ENCODE data around the gene PODXL2.
"Not testable (repeated sequence)": the region's sequence is repeated elsewhere in the genome, so short reads cannot be mapped to it uniquely, and the experiment has no call there.

PODXL2 gene

GRCh38 chr3:127702151-127702578, 73.2 kb downstream of the PODXL2 start:
- in situ Hi-C loops (cut with HindIII; ENCODE audit: low pct_ligation_motif_present, low sequenced_read_pairs) = no loop called here
- no peaks in the 10 kb centered on the region for H3K36me3 ChIP-seq (replicated peaks)
- H3K27ac ChIP-seq = no peak overlapping the region
- DNase-seq = no peak
- TF ChIP-seq, protein P1, sequence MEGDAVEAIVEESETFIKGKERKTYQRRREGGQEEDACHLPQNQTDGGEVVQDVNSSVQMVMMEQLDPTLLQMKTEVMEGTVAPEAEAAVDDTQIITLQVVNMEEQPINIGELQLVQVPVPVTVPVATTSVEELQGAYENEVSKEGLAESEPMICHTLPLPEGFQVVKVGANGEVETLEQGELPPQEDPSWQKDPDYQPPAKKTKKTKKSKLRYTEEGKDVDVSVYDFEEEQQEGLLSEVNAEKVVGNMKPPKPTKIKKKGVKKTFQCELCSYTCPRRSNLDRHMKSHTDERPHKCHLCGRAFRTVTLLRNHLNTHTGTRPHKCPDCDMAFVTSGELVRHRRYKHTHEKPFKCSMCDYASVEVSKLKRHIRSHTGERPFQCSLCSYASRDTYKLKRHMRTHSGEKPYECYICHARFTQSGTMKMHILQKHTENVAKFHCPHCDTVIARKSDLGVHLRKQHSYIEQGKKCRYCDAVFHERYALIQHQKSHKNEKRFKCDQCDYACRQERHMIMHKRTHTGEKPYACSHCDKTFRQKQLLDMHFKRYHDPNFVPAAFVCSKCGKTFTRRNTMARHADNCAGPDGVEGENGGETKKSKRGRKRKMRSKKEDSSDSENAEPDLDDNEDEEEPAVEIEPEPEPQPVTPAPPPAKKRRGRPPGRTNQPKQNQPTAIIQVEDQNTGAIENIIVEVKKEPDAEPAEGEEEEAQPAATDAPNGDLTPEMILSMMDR (IDR thresholded peaks at IDR 0.05; ENCODE audit: low read depth, low read length, missing control alignments) = no peak
- H3K27me3 ChIP-seq (replicated peaks) = no peaks in the 10 kb centered on the region
- no peak overlapping the region for H3K4me3 ChIP-seq (ENCODE audit: low read depth, low read length)

DNA sequence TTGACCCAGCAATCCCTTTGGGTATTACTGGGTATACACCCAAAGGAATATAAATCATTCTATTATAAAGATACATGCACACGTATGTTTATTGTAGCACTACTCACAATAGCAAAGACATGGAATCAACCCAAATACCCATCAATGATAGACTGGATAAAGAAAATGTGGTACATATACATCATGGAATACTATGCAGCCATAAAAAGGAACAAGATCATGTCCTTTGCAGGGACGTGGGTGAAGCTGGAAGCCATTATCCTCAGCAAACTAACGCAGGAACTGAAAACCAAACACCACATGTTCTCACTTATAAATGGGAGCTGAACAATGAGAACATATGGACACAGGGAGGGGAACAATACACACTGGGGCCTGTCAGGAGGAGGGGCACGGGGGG, 75.9 kb downstream of the PODXL2 start:
- H3K36me3 ChIP-seq (replicated peaks); H3K27me3 ChIP-seq (replicated peaks); H3K4me3 ChIP-seq (ENCODE audit: low read depth, low read length); in situ Hi-C loops (cut with HindIII; ENCODE audit: low pct_ligation_motif_present, low sequenced_read_pairs); DNase-seq; H3K27ac ChIP-seq: not testable (repeated sequence)

DNA sequence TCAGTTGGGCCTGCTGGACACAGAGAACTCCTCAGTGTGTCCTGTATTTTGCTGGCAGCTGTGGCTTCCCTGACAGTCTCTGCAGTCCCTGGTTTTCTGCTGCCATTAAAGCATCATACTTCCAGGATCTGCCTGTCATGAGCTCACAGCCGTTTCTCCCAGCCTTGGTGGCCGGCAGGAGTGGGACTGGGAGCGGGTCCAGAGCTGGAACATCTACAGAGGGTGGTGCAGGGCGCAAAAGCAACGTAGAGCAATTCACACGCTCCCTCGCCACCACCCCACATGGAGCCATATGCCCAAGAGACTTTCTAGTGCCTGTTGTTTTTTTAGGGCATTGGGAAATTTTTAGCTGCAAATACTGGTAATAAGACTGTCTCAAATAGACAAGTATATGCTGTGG, 77.3 kb downstream of the PODXL2 start:
- H3K27me3 ChIP-seq (replicated peaks) = no peaks in the 10 kb centered on the region
- no peak overlapping the region for H3K27ac ChIP-seq
- H3K4me3 ChIP-seq (ENCODE audit: low read depth, low read length) = no peak overlapping the region
- no peaks in the 10 kb centered on the region for H3K36me3 ChIP-seq (replicated peaks)
- no peak for DNase-seq
- TF ChIP-seq, protein P1 (IDR thresholded peaks at IDR 0.05; ENCODE audit: low read depth, low read length, missing control alignments) = no peak
- in situ Hi-C loops (cut with HindIII; ENCODE audit: low pct_ligation_motif_present, low sequenced_read_pairs) = no loop called here

DNA sequence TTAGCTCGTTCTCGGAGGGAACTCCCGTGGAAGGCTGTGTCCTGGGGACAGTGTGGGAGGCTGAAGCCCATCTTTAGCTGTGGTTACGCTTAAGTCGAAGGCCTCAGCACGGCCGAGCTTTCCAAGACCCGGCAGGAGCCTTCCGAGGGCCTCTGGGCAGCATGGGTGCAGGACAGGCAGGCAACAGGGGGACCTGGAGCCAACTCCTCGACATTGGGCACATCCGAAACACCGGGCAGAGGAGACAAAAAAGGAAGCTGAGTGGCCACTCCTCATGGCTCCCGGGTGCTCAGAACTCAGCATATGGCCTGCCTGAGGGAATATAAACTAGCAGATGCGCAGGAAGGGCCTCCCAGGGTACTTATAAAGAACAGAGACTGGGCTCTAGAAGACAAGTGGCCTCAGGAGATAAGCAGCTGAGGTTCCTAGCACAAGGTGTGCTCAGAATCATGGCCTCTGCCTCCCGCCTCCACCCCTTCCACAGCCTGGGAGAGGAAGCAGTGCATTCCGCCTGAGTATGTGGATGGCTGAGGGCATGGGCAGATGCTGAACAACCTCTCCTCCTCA, 77.9 kb downstream of the PODXL2 start:
- TF ChIP-seq, protein P1 (IDR thresholded peaks at IDR 0.05; ENCODE audit: low read depth, low read length, missing control alignments) = no peak
- Histone ChIP-seq H3K27me3 (replicated peaks) (no peaks in the 10 kb centered on the region), H3K27ac (no peak overlapping the region), H3K4me3 (ENCODE audit: low read depth, low read length) (no peak overlapping the region), H3K36me3 (replicated peaks) (no peaks in the 10 kb centered on the region)
- in situ Hi-C loops (cut with HindIII; ENCODE audit: low pct_ligation_motif_present, low sequenced_read_pairs) = no loop called here
- no peak for DNase-seq

DNA sequence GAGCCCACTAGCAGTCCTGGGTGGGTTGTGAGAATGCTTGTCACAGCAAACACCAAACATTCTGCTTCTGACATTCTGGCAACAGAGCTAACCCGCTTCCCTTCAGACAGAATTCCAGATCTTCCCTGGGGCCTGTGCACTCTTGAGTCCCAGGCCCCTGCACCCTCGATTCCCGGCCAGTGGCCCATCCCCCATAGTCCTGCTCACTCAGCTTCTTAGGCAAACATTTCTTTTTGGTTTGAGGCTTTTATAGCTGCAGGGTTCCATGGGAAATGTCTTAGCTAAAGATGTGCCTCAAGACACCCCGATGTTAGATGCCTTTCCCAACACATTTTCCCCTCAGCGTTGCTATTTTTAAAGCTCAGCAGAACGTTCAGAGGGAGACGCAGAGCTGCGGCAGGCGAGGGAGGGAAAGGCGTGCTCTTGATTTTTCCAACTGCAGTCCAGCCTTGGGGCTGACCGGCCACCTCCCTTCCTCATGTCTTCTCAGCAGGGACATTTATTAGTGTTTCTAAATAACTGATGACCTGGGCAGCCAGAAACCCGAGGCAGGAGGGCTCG, 78.9 kb downstream of the PODXL2 start:
- in situ Hi-C loops (cut with HindIII; ENCODE audit: low pct_ligation_motif_present, low sequenced_read_pairs) = no loop called here
- Histone ChIP-seq H3K36me3 (replicated peaks) (no peaks in the 10 kb centered on the region), H3K27me3 (replicated peaks) (no peaks in the 10 kb centered on the region), H3K27ac (no peak overlapping the region), H3K4me3 (ENCODE audit: low read depth, low read length) (no peak overlapping the region)
- no peak for DNase-seq
- TF ChIP-seq, protein P1 (IDR thresholded peaks at IDR 0.05; ENCODE audit: low read depth, low read length, missing control alignments) = no peak

DNA sequence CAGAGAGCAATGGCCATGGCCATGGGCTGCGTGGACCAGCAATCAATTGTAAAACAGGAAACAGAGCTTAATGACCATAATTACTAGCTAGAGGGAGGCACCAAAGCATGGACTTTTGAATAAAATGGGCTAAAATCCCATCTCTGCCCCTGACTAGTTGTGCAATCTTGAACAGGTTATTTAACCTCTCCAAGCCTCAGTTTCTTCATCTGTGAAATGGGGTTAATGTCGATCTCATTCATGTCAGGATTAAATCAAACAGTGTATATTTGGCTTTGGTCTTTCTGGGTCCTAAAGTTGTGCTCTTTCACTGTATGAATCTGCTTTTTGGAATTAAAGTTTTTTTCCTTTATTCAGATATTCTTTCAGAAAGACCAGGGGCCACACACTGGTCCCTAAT, 79.9 kb downstream of the PODXL2 start:
- H3K36me3 ChIP-seq (replicated peaks) = no peaks in the 10 kb centered on the region
- DNase-seq = no peak
- H3K27me3 ChIP-seq (replicated peaks) = no peaks in the 10 kb centered on the region
- H3K4me3 ChIP-seq (ENCODE audit: low read depth, low read length) = no peak overlapping the region
- H3K27ac ChIP-seq = no peak overlapping the region
- in situ Hi-C loops (cut with HindIII; ENCODE audit: low pct_ligation_motif_present, low sequenced_read_pairs) = no loop called here
- TF ChIP-seq, protein P1 (IDR thresholded peaks at IDR 0.05; ENCODE audit: low read depth, low read length, missing control alignments) = no peak
